DND-41 (cell line): ENCODE measurements around the gene LY9.

Source experiments
- ATAC-seq: fragments of 200-7000 bp; cut with Tn5 transposase; 3 replicates; pipeline ENCODE4 v1.9.1; 2021; ENCODE audit warnings: low read depth; ENCODE audit not compliant: insufficient read depth
- DNase-seq: peaks from one replicate; pipeline ENCODE4 v3.0.0-alpha.2; 2020
- H2AFZ ChIP-seq: 2 replicates; pipeline ENCODE4 v1.6.0; 2012; ENCODE audit warnings: low read depth, low read length
- H3K27ac ChIP-seq: 2 replicates; pipeline ENCODE4 v1.5.1; 2012; ENCODE audit warnings: low read length, inconsistent platforms
- H3K27me3 ChIP-seq: fragments of 200-600 bp; sonication (generic); 2 replicates; pipeline ENCODE4 v1.6.0; 2012; ENCODE audit warnings: low read length, mild to moderate bottlenecking, inconsistent platforms; ENCODE audit not compliant: insufficient read depth, poor library complexity
- H3K36me3 ChIP-seq: 2 replicates; pipeline ENCODE4 v1.5.1; 2012; ENCODE audit warnings: low read length, inconsistent platforms; ENCODE audit not compliant: insufficient read depth
- H3K4me1 ChIP-seq: 2 replicates; pipeline ENCODE4 v1.5.1; 2012; ENCODE audit warnings: mild to moderate bottlenecking, low read length; ENCODE audit not compliant: insufficient read depth
- H3K4me2 ChIP-seq: 2 replicates; pipeline ENCODE4 v1.6.0; 2012; ENCODE audit warnings: mild to moderate bottlenecking, moderate library complexity, low read length, inconsistent platforms; ENCODE audit not compliant: insufficient read depth
- H3K4me3 ChIP-seq, 2 experiments: fragments of 200-600 bp in 1 of 2; shearing (Covaris generic) in 1 of 2; 2 replicates each; pipeline ENCODE4 v1.5.1; 2012 to 2016; ENCODE audit warnings: inconsistent platforms in 2 of 2, low read length in 2 of 2, mild to moderate bottlenecking in 2 of 2, low read depth in 1 of 2, moderate library complexity in 1 of 2
- H3K79me2 ChIP-seq: 2 replicates; pipeline ENCODE4 v1.6.0; 2012; ENCODE audit warnings: low read length, inconsistent platforms; ENCODE audit not compliant: insufficient read depth
- H3K9ac ChIP-seq: 2 replicates; pipeline ENCODE4 v1.6.0; 2012; ENCODE audit warnings: low read depth, mild to moderate bottlenecking, inconsistent platforms, low read length, moderate library complexity
- H3K9me3 ChIP-seq: 2 replicates; pipeline ENCODE4 v1.5.1; 2012; ENCODE audit warnings: low read length, moderate library complexity, mild to moderate bottlenecking, inconsistent platforms; ENCODE audit not compliant: insufficient read depth, severe bottlenecking
- H4K20me1 ChIP-seq: 2 replicates; pipeline ENCODE4 v1.6.0; 2012; ENCODE audit warnings: low read length; ENCODE audit not compliant: insufficient read depth
- CTCF ChIP-seq: IDR thresholded peaks from 2 replicates; pipeline ENCODE4 v1.5.1; 2012; ENCODE audit warnings: borderline replicate concordance, low read length, moderate library complexity, mild to moderate bottlenecking; ENCODE audit not compliant: poor library complexity, severe bottlenecking; ENCODE audit errors: extremely low read depth
- EZH2 ChIP-seq: IDR thresholded peaks from 3 replicates; pipeline ENCODE4 v1.6.1; 2012; ENCODE audit warnings: borderline replicate concordance, low read depth, mild to moderate bottlenecking, moderate library complexity, low read length, inconsistent platforms; ENCODE audit not compliant: severe bottlenecking

LY9 gene

GRCh38 chr1:160836561-160836960 lies 40.6 kb downstream of the LY9 start:
- Histone ChIP-seq H3K4me1 (peaks cover 45% of the 10 kb centered on the region), H3K9me3 (no peaks in the 10 kb centered on the region), H3K79me2 (no peaks in the 10 kb centered on the region), H3K36me3 (no peaks in the 10 kb centered on the region), H3K9ac (peak overlapping the region; percentile 61), H3K4me2 (peak overlapping the region; percentile 61; the same call in 1 of the 2 replicates), H3K4me3 (no peak overlapping the region), H3K27me3 (no peaks in the 10 kb centered on the region), H3K27ac (peak overlapping the region; percentile 98), H2AFZ (peak overlapping the region; percentile 73), H4K20me1 (no peaks in the 10 kb centered on the region)
- DNase-seq: peak; percentile 26
- no peak for TF ChIP-seq EZH2
- no peak for TF ChIP-seq CTCF
- no peak for ATAC-seq

DNA sequence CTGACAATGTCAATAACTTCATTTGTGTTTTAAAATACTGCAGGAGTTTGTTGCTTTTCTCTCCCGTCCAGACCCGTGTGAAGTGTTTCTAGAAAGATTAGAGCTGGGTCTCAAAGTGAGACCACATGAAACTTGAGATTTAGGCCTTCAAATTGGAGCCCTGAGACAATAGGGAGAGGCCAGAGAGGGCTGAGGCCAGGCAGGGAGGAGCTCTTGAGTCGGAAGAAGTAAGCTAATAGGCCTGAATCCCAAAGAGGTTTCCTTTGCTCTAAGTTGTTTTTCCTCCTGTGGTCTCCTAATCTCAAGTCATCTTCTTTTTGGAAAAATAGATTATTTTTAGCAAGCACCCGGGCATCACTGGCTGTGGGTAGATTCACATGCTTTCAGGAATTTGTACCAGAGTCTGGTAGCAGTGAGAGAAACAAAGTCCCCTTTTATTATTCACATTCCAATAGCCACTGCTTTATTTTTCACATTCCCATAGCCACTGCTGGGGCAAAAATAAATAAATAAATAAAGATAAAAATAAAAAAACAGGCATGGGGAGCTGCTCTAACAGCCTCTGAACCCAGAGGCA lies 41.1 kb downstream of the LY9 start:
- peak overlapping the region; percentile 61 for H3K4me2 ChIP-seq
- no peaks in the 10 kb centered on the region for H3K9me3 ChIP-seq
- H3K4me3 ChIP-seq: no peak overlapping the region
- H3K4me1 ChIP-seq: peaks cover 45% of the 10 kb centered on the region
- H3K27me3 ChIP-seq: no peaks in the 10 kb centered on the region
- no peaks in the 10 kb centered on the region for H4K20me1 ChIP-seq
- no peak for TF ChIP-seq EZH2
- TF ChIP-seq CTCF: no peak
- DNase-seq (peak; percentile 32), ATAC-seq (peak; percentile 0; the same call in 2 of the 3 replicates)
- H3K27ac ChIP-seq: peak overlapping the region; percentile 98
- H3K36me3 ChIP-seq: no peaks in the 10 kb centered on the region
- peak overlapping the region; percentile 73 for H2AFZ ChIP-seq
- no peaks in the 10 kb centered on the region for H3K79me2 ChIP-seq
- H3K9ac ChIP-seq: peak overlapping the region; percentile 61

- H3K9me3 ChIP-seq: no peaks in the 10 kb centered on the region
- peaks cover 45% of the 10 kb centered on the region for H3K4me1 ChIP-seq
- TF ChIP-seq CTCF (peak; percentile 82), EZH2 (no peak)
- H3K9ac ChIP-seq: peak overlapping the region; percentile 61
- peak; percentile 90 for ATAC-seq
- H3K27ac ChIP-seq: peak overlapping the region; percentile 98
- H3K79me2 ChIP-seq: no peaks in the 10 kb centered on the region
- H3K4me2 ChIP-seq: peak overlapping the region; percentile 61
- DNase-seq: peak; percentile 97
- H3K4me3 ChIP-seq: peak overlapping the region in 1 of 2 experiments; percentile 38; a peak in 2 of 4 replicates
- no peaks in the 10 kb centered on the region for H3K36me3 ChIP-seq
- H4K20me1 ChIP-seq: no peaks in the 10 kb centered on the region
- no peaks in the 10 kb centered on the region for H3K27me3 ChIP-seq
- peak overlapping the region; percentile 73 for H2AFZ ChIP-seq
Measured at GRCh38 chr1:160837558-160838205, 41.7 kb downstream of the LY9 start.
